SJSA1 (cell line): ENCODE measurements around the gene HTR7. TPM values are rescaled to one million over a fixed set of nuclear protein-coding genes. Genes with fewer than 3 reads are reported as not detected.
"Not testable (repeated sequence)": the region's sequence is repeated elsewhere in the genome, so short reads cannot be mapped to it uniquely, and the experiment has no call there.

Source experiments
- DNase-seq, 2 experiments: peaks; one replicate each; pipeline ENCODE4 v3.0.0-alpha.2; 2015 to 2020; ENCODE audit warnings: low spot score in 2 of 2, low read depth in 1 of 2
- H3K27ac ChIP-seq: fragments of 250-450 bp; sonication (Bioruptor Pico); 2 replicates; pipeline ENCODE4 v1.5.1; 2020; ENCODE audit warnings: mild to moderate bottlenecking, moderate library complexity
- H3K27me3 ChIP-seq: fragments of 250-450 bp; sonication (Bioruptor Pico); replicated peaks from 2 replicates; pipeline ENCODE4 v1.5.1; 2020; ENCODE audit warnings: mild to moderate bottlenecking, moderate library complexity
- H3K36me3 ChIP-seq: fragments of 250-450 bp; sonication (Bioruptor Pico); 2 replicates; pipeline ENCODE4 v1.5.1; 2020; ENCODE audit warnings: mild to moderate bottlenecking
- H3K4me1 ChIP-seq: fragments of 250-450 bp; sonication (Bioruptor Pico); replicated peaks from 2 replicates; pipeline ENCODE4 v1.6.1; 2021; ENCODE audit warnings: mild to moderate bottlenecking
- H3K4me3 ChIP-seq: fragments of 250-450 bp; sonication (Bioruptor Pico); 2 replicates; pipeline ENCODE4 v1.5.1; 2020; ENCODE audit warnings: mild to moderate bottlenecking
- H3K9me3 ChIP-seq: fragments of 250-450 bp; sonication (Bioruptor Pico); replicated peaks from 2 replicates; pipeline ENCODE4 v1.5.1; 2020; ENCODE audit warnings: mild to moderate bottlenecking
- total RNA-seq: library from RNA; depleted of rRNA; stranded (reverse); fragments of >200 nt; shearing (Covaris generic); gene quantifications from 2 replicates; pipeline ENCODE4 v1.2.3, GENCODE V29; 2014; rRNA removed

The HTR7 gene
- 0.88 and 1.8 TPM in 2 replicates for total RNA-seq

- Histone ChIP-seq H3K27me3 (peaks cover 18% of the 10 kb centered on the region), H3K4me3 (peak within 1 kb of the TSS; percentile 94), H3K27ac (peak within 1 kb of the TSS; percentile 79), H3K36me3 (peaks cover 5% of the 10 kb centered on the region; the same call in 1 of the 2 replicates), H3K4me1 (peaks cover 35% of the 10 kb centered on the region), H3K9me3 (peaks cover 4% of the 10 kb centered on the region; the same call in 1 of the 2 replicates)
- peak; percentile 68 to 80 for DNase-seq
Observed at GRCh38 chr10:90857635-90858460, at the start of gene HTR7. Gene HTR7 (minus strand): TSS chr10:90858039. CDS start chr10:90857671, 368 bp downstream.

GRCh38 chr10:90906596-90906995, 48.8 kb upstream of the HTR7 start:
- DNase-seq = no peak
- Histone ChIP-seq H3K36me3 (peaks cover 25% of the 10 kb centered on the region), H3K27me3 (no peaks in the 10 kb centered on the region), H3K27ac (no peak overlapping the region), H3K9me3 (no peaks in the 10 kb centered on the region), H3K4me3 (no peak overlapping the region), H3K4me1 (peaks cover under 1% of the 10 kb centered on the region; the same call in 1 of the 2 replicates)

- Histone ChIP-seq H3K4me3 (no peak overlapping the region), H3K36me3 (peaks cover 27% of the 10 kb centered on the region)
Observed at GRCh38 chr10:90905925-90906324, 48.1 kb upstream of the HTR7 start.

GRCh38 chr10:90896916-90897315, 39.1 kb upstream of the HTR7 start:
- not testable (repeated sequence) for H3K27me3 ChIP-seq, H3K27ac ChIP-seq, H3K4me1 ChIP-seq, H3K4me3 ChIP-seq, H3K9me3 ChIP-seq, DNase-seq
- peaks cover 59% of the 10 kb centered on the region for H3K36me3 ChIP-seq

More at GRCh38 chr10:90905925-90906324, 48.1 kb upstream of the HTR7 start:
- Histone ChIP-seq H3K27ac (no peak overlapping the region), H3K9me3 (no peaks in the 10 kb centered on the region), H3K27me3 (no peaks in the 10 kb centered on the region), H3K4me1 (no peaks in the 10 kb centered on the region)
- no peak for DNase-seq

- H3K4me3 ChIP-seq = no peak overlapping the region
- peaks cover 71% of the 10 kb centered on the region for H3K36me3 ChIP-seq
- H3K4me1 ChIP-seq = no peaks in the 10 kb centered on the region
- no peaks in the 10 kb centered on the region for H3K27me3 ChIP-seq
- no peaks in the 10 kb centered on the region for H3K9me3 ChIP-seq
- DNase-seq = no peak
- H3K27ac ChIP-seq = no peak overlapping the region
Observed at GRCh38 chr10:90893190-90893589, 35.4 kb upstream of the HTR7 start.

- Histone ChIP-seq H3K27me3 (no peaks in the 10 kb centered on the region), H3K4me1 (peaks cover 2% of the 10 kb centered on the region), H3K36me3 (peaks cover 86% of the 10 kb centered on the region), H3K4me3 (no peak overlapping the region), H3K9me3 (no peaks in the 10 kb centered on the region), H3K27ac (no peak overlapping the region)
- no peak for DNase-seq
Observed at GRCh38 chr10:90890347-90890746, 32.5 kb upstream of the HTR7 start.

- Histone ChIP-seq H3K27ac (no peak overlapping the region), H3K4me1 (peaks cover 9% of the 10 kb centered on the region), H3K36me3 (peaks cover 85% of the 10 kb centered on the region), H3K27me3 (no peaks in the 10 kb centered on the region), H3K4me3 (no peak overlapping the region), H3K9me3 (no peaks in the 10 kb centered on the region)
- DNase-seq = no peak
Observed at GRCh38 chr10:90889636-90890035, 31.8 kb upstream of the HTR7 start.

GRCh38 chr10:90888387-90888786, 30.5 kb upstream of the HTR7 start:
- H3K36me3 ChIP-seq = peaks cover 80% of the 10 kb centered on the region

GRCh38 chr10:90887555-90887954, 29.7 kb upstream of the HTR7 start:
- Histone ChIP-seq H3K4me1 (peaks cover 15% of the 10 kb centered on the region), H3K36me3 (peaks cover 75% of the 10 kb centered on the region), H3K4me3 (no peak overlapping the region), H3K27me3 (no peaks in the 10 kb centered on the region), H3K9me3 (no peaks in the 10 kb centered on the region), H3K27ac (no peak overlapping the region)
- DNase-seq = no peak

More at GRCh38 chr10:90888387-90888786, 30.5 kb upstream of the HTR7 start:
- Histone ChIP-seq H3K4me3 (no peak overlapping the region), H3K9me3 (no peaks in the 10 kb centered on the region), H3K27ac (no peak overlapping the region), H3K27me3 (no peaks in the 10 kb centered on the region), H3K4me1 (peaks cover 15% of the 10 kb centered on the region)
- DNase-seq = no peak

- DNase-seq = peak in 1 of 2 experiments; percentile 9
- H3K4me1 ChIP-seq = peaks cover 15% of the 10 kb centered on the region
- no peak overlapping the region for H3K4me3 ChIP-seq
- H3K36me3 ChIP-seq = peaks cover 78% of the 10 kb centered on the region
- H3K27ac ChIP-seq = no peak overlapping the region
- no peaks in the 10 kb centered on the region for H3K27me3 ChIP-seq
- H3K9me3 ChIP-seq = no peaks in the 10 kb centered on the region
Observed at GRCh38 chr10:90885176-90885575, 27.3 kb upstream of the HTR7 start.

GRCh38 chr10:90884431-90884830, 26.6 kb upstream of the HTR7 start:
- no peak overlapping the region for H3K4me3 ChIP-seq
- peaks cover 15% of the 10 kb centered on the region for H3K4me1 ChIP-seq
- H3K27me3 ChIP-seq = no peaks in the 10 kb centered on the region
- H3K27ac ChIP-seq = no peak overlapping the region
- H3K36me3 ChIP-seq = peaks cover 77% of the 10 kb centered on the region
- no peak for DNase-seq
- no peaks in the 10 kb centered on the region for H3K9me3 ChIP-seq

GRCh38 chr10:90880059-90880719, 22.4 kb upstream of the HTR7 start:
- H3K36me3 ChIP-seq = peaks cover 80% of the 10 kb centered on the region
- H3K27me3 ChIP-seq, H3K4me3 ChIP-seq, H3K27ac ChIP-seq, H3K9me3 ChIP-seq: not testable (repeated sequence)
- peaks cover 11% of the 10 kb centered on the region for H3K4me1 ChIP-seq
- peak in 1 of 2 experiments; percentile 31 for DNase-seq

- Histone ChIP-seq H3K27me3 (no peaks in the 10 kb centered on the region), H3K36me3 (peaks cover 84% of the 10 kb centered on the region), H3K9me3 (no peaks in the 10 kb centered on the region), H3K4me3 (no peak overlapping the region), H3K4me1 (no peaks in the 10 kb centered on the region; the same call in 1 of the 2 replicates), H3K27ac (no peak overlapping the region)
- no peak for DNase-seq
Observed at GRCh38 chr10:90879062-90879461, 21.2 kb upstream of the HTR7 start.

- Histone ChIP-seq H3K27ac (no peak overlapping the region), H3K36me3 (peaks cover 29% of the 10 kb centered on the region), H3K27me3 (no peaks in the 10 kb centered on the region), H3K4me3 (peak overlapping the region; percentile 66), H3K9me3 (0 out of 2 replicates have a peak, but pooled peaks cover 3% of the 10 kb centered on the region), H3K4me1 (peaks cover 13% of the 10 kb centered on the region)
- DNase-seq = no peak
Observed at GRCh38 chr10:90872648-90873020, 14.8 kb upstream of the HTR7 start.
